GM13976 (cell line): ENCODE results near the gene PREX1.
A peak's percentile ranks its signal among the peaks of the same experiment; 100 is the strongest.
"Not testable (repeated sequence)": the region's sequence is repeated elsewhere in the genome, so short reads cannot be mapped to it uniquely, and the experiment has no call there.

ENCODE experiments used
- DNase-seq: peaks from one replicate; pipeline ENCODE4 v3.0.0; 2012; ENCODE audit warnings: low spot score
- in situ Hi-C: fragments of 300-500 bp; cut with MboI; formaldehyde crosslinking; loops from one replicate; pipeline ENCODE4 v1.12.0; 2022; ENCODE audit warnings: low sequenced_read_pairs, mixed read lengths, inconsistent platforms; ENCODE audit not compliant: unreplicated experiment
- TF ChIP-seq, protein P1 (sequence below): IDR thresholded peaks from 2 replicates; pipeline ENCODE4 v1.5.1; 2012; ENCODE audit warnings: borderline replicate concordance, mild to moderate bottlenecking; ENCODE audit not compliant: insufficient read depth; ENCODE audit errors: extremely low read depth, missing control alignments, control extremely low read depth

Gene PREX1

DNA sequence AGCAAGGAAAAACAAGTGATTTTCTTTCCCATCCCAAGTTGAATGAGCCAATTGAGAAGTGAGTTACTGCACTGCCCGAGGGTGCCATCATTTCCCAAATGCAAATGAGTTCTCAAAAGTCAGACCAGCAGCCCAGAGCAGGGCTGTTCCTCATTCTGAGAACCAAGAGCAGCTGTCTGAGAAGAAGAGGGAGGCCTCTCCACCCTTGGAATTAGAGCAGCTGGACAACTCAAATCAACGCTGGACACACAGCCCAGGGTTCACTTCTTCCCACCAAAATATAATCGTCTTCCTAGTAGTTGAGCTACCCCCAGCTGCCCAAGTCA lies 4.6 kb upstream of the PREX1 start:
- in situ Hi-C loops = no loop called here
- no peak for DNase-seq

DNA sequence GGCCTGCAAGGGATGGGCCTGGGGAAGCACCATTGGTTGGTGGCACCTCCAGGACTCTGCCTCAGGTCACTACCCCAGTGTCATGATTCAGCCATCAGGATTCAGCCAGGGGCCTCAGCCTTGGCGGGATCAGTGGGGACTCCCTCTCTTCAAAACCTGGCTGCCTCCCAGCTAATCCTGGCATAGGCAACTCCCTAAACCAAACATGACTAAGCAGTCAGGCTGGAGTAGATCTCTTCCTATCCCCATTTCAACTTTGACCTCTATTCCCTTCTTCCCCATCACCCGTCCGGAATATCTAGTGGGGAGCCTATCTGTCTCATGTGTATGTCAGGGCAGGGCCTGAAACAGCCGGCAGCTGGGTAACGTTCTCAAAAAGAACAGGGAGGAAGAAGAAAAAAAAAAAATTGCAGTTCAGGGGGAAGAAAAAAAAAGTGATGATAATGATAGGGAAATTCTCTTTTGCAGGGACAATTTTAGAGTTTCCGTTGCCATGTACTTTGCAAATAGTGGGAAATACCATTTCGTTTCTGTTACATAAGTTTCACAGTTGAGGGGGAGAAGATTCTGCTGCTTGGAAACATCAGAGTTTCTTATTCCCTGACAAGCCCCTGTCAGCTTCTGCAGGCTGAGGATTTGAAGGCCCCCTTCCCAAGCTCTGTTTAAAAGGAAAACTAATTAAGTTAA lies 4.1 kb upstream of the PREX1 start:
- in situ Hi-C loops = no loop called here
- DNase-seq = no peak
- TF ChIP-seq, protein P1, sequence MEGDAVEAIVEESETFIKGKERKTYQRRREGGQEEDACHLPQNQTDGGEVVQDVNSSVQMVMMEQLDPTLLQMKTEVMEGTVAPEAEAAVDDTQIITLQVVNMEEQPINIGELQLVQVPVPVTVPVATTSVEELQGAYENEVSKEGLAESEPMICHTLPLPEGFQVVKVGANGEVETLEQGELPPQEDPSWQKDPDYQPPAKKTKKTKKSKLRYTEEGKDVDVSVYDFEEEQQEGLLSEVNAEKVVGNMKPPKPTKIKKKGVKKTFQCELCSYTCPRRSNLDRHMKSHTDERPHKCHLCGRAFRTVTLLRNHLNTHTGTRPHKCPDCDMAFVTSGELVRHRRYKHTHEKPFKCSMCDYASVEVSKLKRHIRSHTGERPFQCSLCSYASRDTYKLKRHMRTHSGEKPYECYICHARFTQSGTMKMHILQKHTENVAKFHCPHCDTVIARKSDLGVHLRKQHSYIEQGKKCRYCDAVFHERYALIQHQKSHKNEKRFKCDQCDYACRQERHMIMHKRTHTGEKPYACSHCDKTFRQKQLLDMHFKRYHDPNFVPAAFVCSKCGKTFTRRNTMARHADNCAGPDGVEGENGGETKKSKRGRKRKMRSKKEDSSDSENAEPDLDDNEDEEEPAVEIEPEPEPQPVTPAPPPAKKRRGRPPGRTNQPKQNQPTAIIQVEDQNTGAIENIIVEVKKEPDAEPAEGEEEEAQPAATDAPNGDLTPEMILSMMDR = no peak

More for the DNA sequence above, 4.6 kb upstream of the PREX1 start:
- TF ChIP-seq, protein P1 = no peak

DNA sequence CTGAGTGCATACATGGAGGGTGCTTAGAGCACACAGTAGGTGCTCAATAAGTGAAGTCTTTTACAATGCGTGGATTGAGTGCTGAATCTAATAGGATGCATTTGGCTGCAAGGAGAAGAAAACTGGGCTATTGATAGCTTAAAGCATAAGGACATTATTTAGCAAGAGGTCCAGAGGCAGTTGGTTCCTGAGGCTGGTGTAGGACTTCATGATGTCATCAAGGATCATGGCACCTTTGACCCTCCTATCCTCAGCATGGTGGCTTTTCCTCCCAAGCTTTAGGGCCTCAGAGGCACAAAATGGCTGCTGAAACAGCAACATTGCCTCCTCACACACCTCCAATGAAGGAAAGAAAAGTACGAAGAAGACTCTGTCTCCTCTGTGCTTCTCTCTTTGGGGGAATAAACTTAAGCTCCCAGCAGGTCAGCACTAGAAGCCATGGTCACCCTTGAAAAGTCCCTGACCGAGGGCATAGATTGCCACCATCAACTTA lies 3.1 kb upstream of the PREX1 start:
- no peak for DNase-seq
- TF ChIP-seq, protein P1 = no peak
- in situ Hi-C loops = no loop called here

DNA sequence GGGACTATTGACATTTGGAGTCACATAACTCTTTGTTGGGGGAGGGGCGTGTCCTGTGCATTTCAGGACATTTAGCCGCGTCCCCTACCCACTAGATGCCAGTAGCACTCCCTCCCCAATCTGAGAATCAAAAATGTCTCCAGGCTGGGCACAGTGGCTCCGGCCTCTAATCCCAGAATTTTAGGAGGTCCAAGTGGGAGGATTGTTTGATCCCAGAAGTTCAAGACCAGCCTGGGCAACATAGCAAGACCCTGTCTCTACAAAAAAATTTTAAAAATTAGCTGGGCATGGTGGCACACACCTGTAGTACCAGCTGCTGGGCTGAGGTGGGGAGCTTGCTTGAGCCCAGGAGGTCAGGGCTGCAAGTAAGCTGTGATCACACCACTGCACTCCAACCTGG lies 2.1 kb upstream of the PREX1 start:
- TF ChIP-seq, protein P1 = no peak
- in situ Hi-C loops = no loop called here

DNA sequence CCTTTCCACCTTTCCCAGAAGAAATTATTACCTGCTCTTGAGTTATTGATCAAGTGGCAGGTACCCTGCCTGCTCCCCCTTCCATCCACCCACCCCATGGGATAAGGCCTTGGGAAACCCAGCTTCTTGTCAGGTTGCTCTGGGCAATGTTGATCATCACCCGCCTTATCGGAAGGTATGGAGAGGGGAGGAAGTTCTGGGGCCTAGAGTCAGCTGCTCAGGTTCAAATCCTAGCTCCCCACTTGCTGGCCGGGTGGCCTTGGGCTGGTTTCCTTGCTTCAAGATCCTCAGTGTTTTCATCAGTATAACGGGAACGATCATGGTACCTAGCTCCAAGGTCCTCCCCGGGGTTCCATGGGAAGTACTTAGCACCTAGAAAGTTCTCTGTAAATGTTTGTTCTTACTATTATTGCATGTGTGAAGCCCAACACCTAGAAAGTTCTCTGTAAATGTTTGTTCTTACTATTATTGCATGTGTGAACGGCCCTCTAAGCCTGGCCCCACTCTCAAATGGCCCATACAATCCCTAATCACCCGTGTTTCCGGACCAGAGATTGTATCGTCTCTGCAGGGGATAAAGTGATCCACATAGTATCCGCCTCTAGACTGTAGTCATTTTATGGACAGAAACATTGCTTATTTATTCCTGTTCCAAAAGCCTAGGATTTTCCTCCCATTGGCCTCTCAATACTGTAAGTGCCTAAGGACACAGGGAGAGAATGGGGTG lies 1.1 kb upstream of the PREX1 start:
- DNase-seq = no peak
- TF ChIP-seq, protein P1 = no peak
- in situ Hi-C loops = no loop called here

More for the DNA sequence above, 2.1 kb upstream of the PREX1 start:
- DNase-seq = no peak

DNA sequence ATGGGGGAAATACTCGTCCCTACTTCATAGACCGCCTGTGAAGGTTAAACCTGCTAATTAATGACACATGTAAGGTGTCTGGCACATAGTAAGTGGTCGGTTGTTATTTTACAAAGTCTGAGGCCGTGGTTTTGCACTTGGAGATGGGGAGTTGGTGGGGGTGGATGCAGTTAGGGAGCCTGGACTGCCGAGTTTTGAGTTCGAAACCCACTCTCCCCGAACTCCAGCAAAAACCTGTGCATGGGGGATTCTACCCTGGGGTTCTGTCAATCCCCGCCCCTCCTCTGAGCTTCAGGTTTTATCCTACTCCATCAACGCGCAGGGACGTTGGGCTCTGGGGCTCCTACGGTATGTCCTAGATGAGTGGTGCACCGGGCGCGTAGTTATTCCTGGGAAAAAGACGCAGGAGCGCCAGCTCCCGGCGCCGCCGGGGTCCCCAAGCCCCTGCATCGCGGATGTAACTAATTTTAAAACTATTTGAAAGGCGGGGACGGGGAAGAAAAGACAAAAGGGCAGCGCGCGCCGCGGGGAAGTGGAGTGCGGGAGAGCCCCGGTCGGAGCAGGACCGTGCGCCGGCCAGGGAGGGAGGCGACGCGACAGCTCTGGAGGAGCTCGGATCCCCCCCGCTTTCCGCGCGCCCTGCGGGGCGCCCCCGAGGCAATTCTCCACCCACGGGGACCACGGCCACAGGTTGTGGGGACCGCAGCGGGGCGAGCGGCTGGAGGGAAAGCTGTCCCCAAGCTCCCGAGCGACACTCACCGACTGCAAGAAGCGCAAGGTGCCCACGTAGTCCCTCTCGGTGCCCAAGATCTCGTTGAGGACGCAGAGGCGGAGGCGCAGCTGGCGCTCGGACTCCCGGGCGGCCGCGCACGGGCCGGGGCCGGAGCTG lies 672 bp downstream of the PREX1 start:
- in situ Hi-C loops = no loop called here
- TF ChIP-seq, protein P1 = no peak
- peak; percentile 62 for DNase-seq

DNA sequence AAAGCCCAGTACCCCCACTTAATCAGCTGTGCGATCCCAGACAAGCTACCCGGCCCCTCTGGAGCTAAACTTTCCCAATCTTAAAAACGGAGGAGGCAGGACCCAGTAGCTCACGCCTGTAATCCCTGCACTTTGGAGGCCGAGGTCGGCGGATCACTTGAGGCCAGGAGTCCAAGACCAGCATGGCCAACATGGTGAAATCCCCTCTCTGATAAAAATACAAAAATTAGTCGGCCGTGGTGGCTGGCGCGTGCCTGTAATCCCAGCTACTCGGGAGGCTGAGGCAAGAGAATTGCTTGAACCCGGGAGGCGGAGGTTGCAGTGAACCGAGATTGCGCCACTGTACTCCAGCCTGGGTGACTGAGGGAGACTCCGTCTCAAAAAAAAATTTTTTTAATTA lies 1.3 kb downstream of the PREX1 start:
- in situ Hi-C loops, DNase-seq: not testable (repeated sequence)
